GM19023 (cell line): Measurements from ENCODE around the gene PTPRN2.

Experiments
- ATAC-seq: cut with Tn5 transposase; IDR thresholded peaks from one replicate; pipeline ENCODE4 v1.9.1; 2021; ENCODE audit warnings: mild to moderate bottlenecking, moderate library complexity; ENCODE audit not compliant: unreplicated experiment

PTPRN2 gene

GRCh38 chr7:157820796-157821195 is 766.8 kb downstream of the PTPRN2 start:
- no peak for ATAC-seq

GRCh38 chr7:157819455-157819807 is 768.2 kb downstream of the PTPRN2 start:
- no peak for ATAC-seq

- ATAC-seq: no peak
These were observed 768.7 kb downstream of the PTPRN2 start for GRCh38 chr7:157818701-157819454.

DNA sequence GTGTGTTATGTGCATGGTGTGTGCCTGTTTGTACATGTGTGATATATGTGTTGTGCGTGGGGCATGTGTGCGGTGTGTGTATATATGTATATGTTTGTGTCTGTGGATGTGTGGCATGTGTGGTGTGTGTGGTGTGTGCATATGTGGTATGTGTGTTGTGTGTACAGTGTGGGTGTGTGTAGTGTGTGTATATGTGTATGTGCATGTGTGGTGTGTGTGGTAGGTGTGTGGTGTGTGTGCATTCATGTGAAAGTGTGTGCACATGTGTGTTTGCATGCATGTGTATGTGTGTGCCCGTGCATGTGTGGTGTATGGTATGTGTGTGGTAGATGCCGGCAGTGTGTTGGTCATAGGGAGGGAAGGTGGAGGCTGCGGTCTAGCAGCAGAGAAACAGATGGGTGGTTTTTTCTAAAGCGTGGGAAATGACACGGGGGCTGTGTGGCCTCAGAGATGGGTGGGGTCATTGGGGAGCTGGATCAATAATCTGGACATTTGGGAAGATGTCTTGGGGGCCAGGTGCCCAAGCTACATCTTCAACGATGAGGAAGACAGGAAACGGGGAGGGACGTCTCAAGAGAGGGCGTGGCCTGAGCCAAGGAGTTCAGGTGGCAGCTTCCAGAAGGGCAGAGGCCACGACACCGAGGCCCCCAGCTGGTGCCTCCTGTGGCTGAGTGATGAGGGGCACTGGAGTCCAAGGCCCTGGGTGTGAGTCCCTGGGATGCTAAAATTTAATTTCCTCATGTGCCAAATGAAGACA is 769.5 kb downstream of the PTPRN2 start:
- no peak for ATAC-seq

GRCh38 chr7:157817433-157817832 is 770.2 kb downstream of the PTPRN2 start:
- ATAC-seq: no peak

DNA sequence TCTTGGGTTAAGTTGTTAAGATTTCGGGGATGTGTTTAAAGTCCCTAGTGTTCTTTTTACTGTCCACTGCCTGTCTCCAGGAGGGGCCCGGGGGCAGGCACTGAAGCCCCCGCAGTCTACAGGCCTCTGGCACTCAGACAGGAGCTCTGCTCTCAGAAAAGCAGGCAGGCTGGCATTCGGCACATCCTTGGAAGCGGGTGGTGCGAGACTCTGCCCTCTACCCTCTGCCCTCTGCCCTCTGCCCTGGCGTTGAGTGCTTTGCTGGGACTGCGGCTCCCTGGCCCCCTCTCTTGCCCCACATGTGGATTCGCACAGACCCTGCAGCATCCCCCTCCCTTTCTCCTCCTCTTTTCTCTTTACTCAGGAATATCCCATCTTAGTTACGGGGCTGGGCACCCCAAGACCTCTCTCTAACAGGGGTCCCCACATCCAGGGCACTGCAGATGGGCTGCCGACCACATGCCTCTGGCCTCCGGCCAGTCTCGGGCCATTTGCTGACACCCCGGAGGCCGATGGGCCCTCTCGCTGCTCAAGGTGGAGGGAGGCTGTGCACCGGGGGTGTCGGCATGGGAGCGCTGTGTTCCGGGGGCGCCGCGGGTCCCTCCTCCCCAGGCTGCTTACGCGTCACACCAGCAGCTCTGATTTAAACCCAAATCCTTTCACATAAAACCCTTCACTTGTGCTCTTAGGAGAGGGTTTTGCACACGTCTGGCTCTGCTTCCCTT is 770.9 kb downstream of the PTPRN2 start:
- ATAC-seq: no peak

GRCh38 chr7:157816086-157816485 is 771.5 kb downstream of the PTPRN2 start:
- ATAC-seq: no peak

- ATAC-seq: no peak
These were observed 772.0 kb downstream of the PTPRN2 start for GRCh38 chr7:157815706-157816022.

- no peak for ATAC-seq
These were observed 772.5 kb downstream of the PTPRN2 start for GRCh38 chr7:157814931-157815705.

- ATAC-seq: no peak
These were observed 773.6 kb downstream of the PTPRN2 start for GRCh38 chr7:157813741-157814661.

DNA sequence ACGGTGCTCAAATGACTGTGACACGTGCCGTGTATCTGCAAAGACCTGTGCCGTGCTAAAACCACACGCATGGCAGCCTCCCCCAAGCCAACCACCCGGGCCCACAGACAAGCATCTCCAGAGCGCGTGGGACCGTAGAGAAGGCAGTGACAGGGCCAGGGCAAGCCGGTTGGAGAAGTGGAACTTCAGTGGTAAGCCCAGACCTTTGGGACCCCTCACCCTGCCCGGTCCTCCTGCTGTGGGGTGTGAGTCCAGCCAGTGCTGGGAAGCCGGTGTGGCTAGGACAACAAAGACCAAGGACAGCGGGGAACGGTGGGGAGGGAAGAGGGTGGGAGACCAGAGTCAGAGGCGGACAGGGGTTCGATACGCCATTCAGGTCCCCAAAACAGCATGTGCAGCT is 774.6 kb downstream of the PTPRN2 start:
- ATAC-seq: no peak

DNA sequence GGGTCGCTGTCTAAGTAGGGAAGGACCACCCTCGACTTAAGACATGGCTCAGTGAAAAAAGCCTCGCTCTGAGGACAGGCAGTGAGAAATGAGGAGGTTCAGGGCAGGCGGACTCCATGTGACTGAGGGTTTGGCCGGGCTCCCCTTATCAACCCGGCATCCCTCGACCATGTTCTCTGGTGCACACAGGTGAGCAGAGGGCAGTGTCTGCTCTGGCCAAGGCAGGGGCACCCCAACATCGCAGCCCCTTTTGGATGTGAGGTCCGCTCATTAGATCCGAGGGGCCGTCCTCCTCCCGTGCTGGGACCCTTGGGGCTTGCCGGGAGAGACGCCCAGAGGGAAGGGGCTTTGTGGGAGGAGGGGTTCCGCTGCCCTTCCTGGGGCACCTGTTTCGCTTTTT is 775.7 kb downstream of the PTPRN2 start:
- ATAC-seq: no peak

GRCh38 chr7:157809863-157810851 is 777.5 kb downstream of the PTPRN2 start:
- no peak for ATAC-seq

- no peak for ATAC-seq
These were observed 778.3 kb downstream of the PTPRN2 start for GRCh38 chr7:157809154-157809862.

- no peak for ATAC-seq
These were observed 779.6 kb downstream of the PTPRN2 start for GRCh38 chr7:157808042-157808441.

DNA sequence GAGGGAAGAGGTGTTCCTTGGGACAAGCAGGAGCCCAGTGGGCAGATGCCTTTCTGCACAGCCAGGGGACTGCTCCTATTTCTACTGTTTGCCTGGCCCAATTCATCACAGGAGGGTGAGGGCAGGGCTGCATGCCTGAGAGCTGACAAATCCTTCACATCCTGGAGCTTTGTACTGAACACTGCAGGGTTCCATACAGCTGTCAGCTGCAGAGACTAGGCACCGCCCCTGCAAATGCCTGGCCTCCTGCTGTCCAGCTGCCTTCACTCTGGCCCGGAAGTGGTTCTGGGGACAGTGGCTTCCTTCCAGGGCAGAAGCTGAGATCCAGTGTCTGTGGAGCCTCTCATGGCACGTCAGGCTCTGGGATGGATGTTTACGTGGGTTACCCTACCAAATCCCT is 780.1 kb downstream of the PTPRN2 start:
- no peak for ATAC-seq

DNA sequence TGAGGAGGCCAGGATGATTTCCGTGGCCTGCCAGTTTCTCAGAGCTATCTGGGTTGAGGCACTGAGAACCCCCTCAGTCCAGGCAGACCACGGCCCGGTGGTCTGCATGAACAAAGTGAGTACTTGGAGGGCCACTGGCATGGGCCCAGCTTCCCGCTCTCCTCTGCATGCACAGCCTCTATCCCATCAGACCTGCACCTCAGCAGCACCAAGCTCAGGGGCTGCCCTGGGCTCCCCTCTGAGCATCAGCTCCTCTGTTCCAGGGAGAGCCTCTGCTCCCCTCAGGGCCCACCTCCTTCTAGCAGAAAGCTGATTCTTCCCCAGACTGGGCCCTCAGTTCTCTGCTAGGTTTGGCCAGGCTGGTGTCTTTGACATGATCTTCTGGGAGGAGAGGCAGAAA is 780.9 kb downstream of the PTPRN2 start:
- ATAC-seq: no peak

- no peak for ATAC-seq
These were observed 781.9 kb downstream of the PTPRN2 start for GRCh38 chr7:157805713-157806112.
